ENCODE measurements around the gene ARHGEF19. TPM values are rescaled to one million over a fixed set of nuclear protein-coding genes. Genes with fewer than 3 reads are reported as not detected.

Gene ARHGEF19
- total RNA-seq, 1 donor from 2014 or later: 151 TPM

DNA sequence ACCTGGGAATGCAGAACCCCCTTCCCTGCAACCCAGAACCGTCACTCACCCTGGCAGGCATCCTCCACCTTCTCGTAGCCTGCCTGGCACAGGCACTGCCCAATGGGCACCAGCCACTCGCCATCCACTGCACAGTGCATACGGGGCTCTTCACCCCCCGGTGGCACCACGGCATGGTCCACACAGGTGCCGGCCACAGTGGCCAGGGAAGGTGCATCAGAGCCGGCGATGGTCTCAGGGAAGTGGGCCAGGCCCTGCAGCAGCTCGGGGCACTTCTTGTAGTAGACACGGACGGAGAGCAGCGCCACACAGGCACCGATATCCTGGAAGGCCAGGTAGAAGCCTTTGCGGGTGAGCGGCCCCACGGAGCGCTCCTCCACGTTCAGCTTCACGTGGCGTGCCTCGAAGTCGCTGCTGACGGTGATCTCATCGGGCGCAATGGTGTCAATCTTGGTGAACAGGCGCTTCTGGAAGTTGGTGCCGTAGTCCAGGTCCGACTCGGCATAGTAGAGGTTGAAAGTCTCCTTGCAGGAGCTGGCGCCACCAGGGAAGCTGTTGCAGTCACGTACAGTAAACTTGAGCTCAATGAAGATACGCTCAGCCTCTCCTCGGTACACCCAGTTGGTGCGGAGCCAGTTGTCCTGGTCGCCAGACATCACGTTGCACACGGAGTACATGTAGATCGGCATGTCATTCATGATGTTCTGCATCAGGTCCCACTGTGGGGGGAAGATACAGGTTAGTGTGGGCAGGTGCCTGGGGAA, 63.9 kb downstream of the ARHGEF19 start:
- H3K4me1 Mint-ChIP-seq (ENCODE audit: low read depth): peaks cover 49% of the 10 kb centered on the region
- TF ChIP-seq, protein P1, sequence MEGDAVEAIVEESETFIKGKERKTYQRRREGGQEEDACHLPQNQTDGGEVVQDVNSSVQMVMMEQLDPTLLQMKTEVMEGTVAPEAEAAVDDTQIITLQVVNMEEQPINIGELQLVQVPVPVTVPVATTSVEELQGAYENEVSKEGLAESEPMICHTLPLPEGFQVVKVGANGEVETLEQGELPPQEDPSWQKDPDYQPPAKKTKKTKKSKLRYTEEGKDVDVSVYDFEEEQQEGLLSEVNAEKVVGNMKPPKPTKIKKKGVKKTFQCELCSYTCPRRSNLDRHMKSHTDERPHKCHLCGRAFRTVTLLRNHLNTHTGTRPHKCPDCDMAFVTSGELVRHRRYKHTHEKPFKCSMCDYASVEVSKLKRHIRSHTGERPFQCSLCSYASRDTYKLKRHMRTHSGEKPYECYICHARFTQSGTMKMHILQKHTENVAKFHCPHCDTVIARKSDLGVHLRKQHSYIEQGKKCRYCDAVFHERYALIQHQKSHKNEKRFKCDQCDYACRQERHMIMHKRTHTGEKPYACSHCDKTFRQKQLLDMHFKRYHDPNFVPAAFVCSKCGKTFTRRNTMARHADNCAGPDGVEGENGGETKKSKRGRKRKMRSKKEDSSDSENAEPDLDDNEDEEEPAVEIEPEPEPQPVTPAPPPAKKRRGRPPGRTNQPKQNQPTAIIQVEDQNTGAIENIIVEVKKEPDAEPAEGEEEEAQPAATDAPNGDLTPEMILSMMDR (IDR thresholded peaks at IDR 0.05; ENCODE audit: unreplicated experiment): no peak
- no peak overlapping the region for H3K4me3 Mint-ChIP-seq (ENCODE audit: low read depth)
- peaks cover 23% of the 10 kb centered on the region for H3K36me3 Mint-ChIP-seq (ENCODE audit: insufficient read depth)
- H3K27ac Mint-ChIP-seq: no peak overlapping the region
- H3K9me3 Mint-ChIP-seq (ENCODE audit: low read depth): no peaks in the 10 kb centered on the region
- H3K27me3 Mint-ChIP-seq: no peaks in the 10 kb centered on the region
- no peak for DNase-seq (ENCODE audit: low spot score, unreplicated experiment)

Other genes starting within 250 kb of the ARHGEF19 start
- gene ZBTB17, start 236.6 kb downstream of the ARHGEF19 start, total RNA-seq: 52.6 and 57.7 TPM in 2 replicates
- not detected in 2 replicates for gene SRARP, start 208.4 kb downstream of the ARHGEF19 start, total RNA-seq
- not detected in 2 replicates for gene HSPB7, start 194.6 kb downstream of the ARHGEF19 start, total RNA-seq
- 2.2 and 2.4 TPM in 2 replicates for gene CLCNKA, start 190.6 kb downstream of the ARHGEF19 start, total RNA-seq
- gene CLCNKB, start 168.9 kb downstream of the ARHGEF19 start, total RNA-seq: 1.5 and 2.3 TPM in 2 replicates
- 1.2 and 1.6 TPM in 2 replicates for gene FAM131C, start 139.0 kb downstream of the ARHGEF19 start, total RNA-seq
- gene EPHA2, start 56.6 kb downstream of the ARHGEF19 start, total RNA-seq: 28.3 and 31.9 TPM in 2 replicates
- gene CPLANE2, start 24.5 kb upstream of the ARHGEF19 start, total RNA-seq: 14.8 and 16.5 TPM in 2 replicates
- 26.8 and 30.5 TPM in 2 replicates for gene FBXO42, start 139.8 kb upstream of the ARHGEF19 start, total RNA-seq
- 109 and 119 TPM in 2 replicates for gene SZRD1, start 154.6 kb upstream of the ARHGEF19 start, total RNA-seq
- not detected in 2 replicates for gene SPATA21, start 224.8 kb upstream of the ARHGEF19 start, total RNA-seq
- gene NECAP2, start 228.1 kb upstream of the ARHGEF19 start, total RNA-seq: 43.2 and 44.8 TPM in 2 replicates